Prostate gland (tissue), 2 donors: ENCODE data around the gene AMY2B. TPM values are rescaled to one million over a fixed set of nuclear protein-coding genes. Genes with fewer than 3 reads are reported as not detected.
"Not testable (repeated sequence)": the region's sequence is repeated elsewhere in the genome, so short reads cannot be mapped to it uniquely, and the experiment has no call there.

Source experiments
- DNase-seq: peaks from one replicate; pipeline ENCODE4 v3.0.0-alpha.2; 2019; ENCODE audit warnings: low spot score
- H3K27ac ChIP-seq, 2 donors: fragments of 200-600 bp; sonication (generic); 2 replicates each; pipeline ENCODE4 v1.5.1; 2017 to 2019
- H3K27me3 ChIP-seq: fragments of 200-600 bp; sonication (generic); replicated peaks from 2 replicates; pipeline ENCODE4 v1.5.1; 2019; ENCODE audit not compliant: insufficient read depth
- H3K36me3 ChIP-seq, 2 donors: fragments of 200-600 bp; sonication (generic); 1 replicate in 1 of 2; 2 replicates in 1 of 2; pipeline versions ENCODE4 v1.5.1 to v1.8.1; 2017 to 2019
- H3K4me1 ChIP-seq: fragments of 200-600 bp; sonication (generic); replicated peaks from 2 replicates; pipeline ENCODE4 v1.5.1; 2019
- H3K4me3 ChIP-seq, 2 donors: fragments of 200-600 bp; sonication (generic); 2 replicates each; pipeline ENCODE4 v1.5.1; 2017 to 2019
- H3K9me3 ChIP-seq: fragments of 200-600 bp; sonication (generic); 2 replicates; pipeline ENCODE4 v1.5.1; 2017
- POLR2A ChIP-seq: fragments of 450-650 bp; IDR thresholded peaks from one replicate; pipeline ENCODE4 v1.6.1; 2016; ENCODE audit warnings: antibody characterized with exemption, mild to moderate bottlenecking
- POLR2AphosphoS5 ChIP-seq: sonication (generic); formaldehyde crosslinking; IDR thresholded peaks from one replicate; pipeline ENCODE4 v1.6.1; 2017; ENCODE audit warnings: antibody characterized with exemption
- WGBS: methylation state at CpG from one replicate; pipeline ENCODE4 v1.1.5; 2018; 5-methylcytosine and 5-hydroxymethylcytosine counted together
- intact Hi-C: fragments of 100-400 bp; cut with DNase I; formaldehyde crosslinking; loops from one replicate; pipeline ENCODE4 v1.14.2; 2022
- total RNA-seq, 2 donors: library from RNA; depleted of rRNA; stranded (reverse); fragments of >200 nt; gene quantifications; one replicate each; pipeline ENCODE4 v1.1.0, GENCODE V29; 2016
- TF ChIP-seq, protein P1 (sequence below), 4 experiments: fragments of 200-600 bp in 2 of 4; fragments of 450-650 bp in 2 of 4; sonication (generic) in 2 of 4; IDR thresholded peaks; 1 replicate in 3 of 4; 2 replicates in 1 of 4; pipeline ENCODE4 v1.5.1; 2016 to 2019; ENCODE audit warnings: antibody characterized with exemption in 4 of 4, mild to moderate bottlenecking in 2 of 4, moderate library complexity in 2 of 4

AMY2B gene
- total RNA-seq, 2 donors from 2014 or later: 14.8 to 18.1 TPM

DNA sequence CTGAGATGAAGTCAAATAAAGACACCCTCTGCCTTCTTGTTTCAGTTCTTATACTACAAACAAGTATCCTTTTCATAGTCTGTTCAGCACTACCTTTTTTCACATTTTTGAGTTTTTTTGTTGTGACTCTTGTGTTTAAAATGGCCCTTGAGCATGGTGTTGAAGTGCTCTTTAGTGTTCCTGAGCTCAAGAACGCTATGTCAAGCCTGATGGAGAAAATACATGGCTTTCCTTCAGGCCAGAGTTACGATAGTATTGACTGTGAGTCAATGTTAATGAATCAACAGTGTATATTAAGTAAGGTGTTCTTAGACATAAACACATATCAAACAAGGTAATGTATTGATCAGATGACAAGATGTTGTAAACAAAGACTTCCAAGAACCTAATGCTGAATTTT lies 33.2 kb upstream of the AMY2B start:
- no peak overlapping the region for H3K4me3 ChIP-seq
- intact Hi-C loops: no loop called here
- DNase-seq: no peak
- WGBS: 98% methylated on average over 2 of the region's 2 CpGs
- H3K27ac ChIP-seq: no peak overlapping the region
- H3K36me3 ChIP-seq: peaks cover 0 to 4% of the 10 kb centered on the region in 2 donors
- no peaks in the 10 kb centered on the region for H3K27me3 ChIP-seq
- H3K4me1 ChIP-seq: no peaks in the 10 kb centered on the region
- no peaks in the 10 kb centered on the region for H3K9me3 ChIP-seq
- TF ChIP-seq, protein P1, sequence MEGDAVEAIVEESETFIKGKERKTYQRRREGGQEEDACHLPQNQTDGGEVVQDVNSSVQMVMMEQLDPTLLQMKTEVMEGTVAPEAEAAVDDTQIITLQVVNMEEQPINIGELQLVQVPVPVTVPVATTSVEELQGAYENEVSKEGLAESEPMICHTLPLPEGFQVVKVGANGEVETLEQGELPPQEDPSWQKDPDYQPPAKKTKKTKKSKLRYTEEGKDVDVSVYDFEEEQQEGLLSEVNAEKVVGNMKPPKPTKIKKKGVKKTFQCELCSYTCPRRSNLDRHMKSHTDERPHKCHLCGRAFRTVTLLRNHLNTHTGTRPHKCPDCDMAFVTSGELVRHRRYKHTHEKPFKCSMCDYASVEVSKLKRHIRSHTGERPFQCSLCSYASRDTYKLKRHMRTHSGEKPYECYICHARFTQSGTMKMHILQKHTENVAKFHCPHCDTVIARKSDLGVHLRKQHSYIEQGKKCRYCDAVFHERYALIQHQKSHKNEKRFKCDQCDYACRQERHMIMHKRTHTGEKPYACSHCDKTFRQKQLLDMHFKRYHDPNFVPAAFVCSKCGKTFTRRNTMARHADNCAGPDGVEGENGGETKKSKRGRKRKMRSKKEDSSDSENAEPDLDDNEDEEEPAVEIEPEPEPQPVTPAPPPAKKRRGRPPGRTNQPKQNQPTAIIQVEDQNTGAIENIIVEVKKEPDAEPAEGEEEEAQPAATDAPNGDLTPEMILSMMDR (IDR thresholded peaks at IDR 0.05): no peak
- TF ChIP-seq POLR2A (no peak), POLR2AphosphoS5 (no peak)

- 90% methylated on average over 3 of the region's 3 CpGs for WGBS
These were observed 30.0 kb upstream of the AMY2B start for GRCh38 chr1:103541431-103541830.

DNA sequence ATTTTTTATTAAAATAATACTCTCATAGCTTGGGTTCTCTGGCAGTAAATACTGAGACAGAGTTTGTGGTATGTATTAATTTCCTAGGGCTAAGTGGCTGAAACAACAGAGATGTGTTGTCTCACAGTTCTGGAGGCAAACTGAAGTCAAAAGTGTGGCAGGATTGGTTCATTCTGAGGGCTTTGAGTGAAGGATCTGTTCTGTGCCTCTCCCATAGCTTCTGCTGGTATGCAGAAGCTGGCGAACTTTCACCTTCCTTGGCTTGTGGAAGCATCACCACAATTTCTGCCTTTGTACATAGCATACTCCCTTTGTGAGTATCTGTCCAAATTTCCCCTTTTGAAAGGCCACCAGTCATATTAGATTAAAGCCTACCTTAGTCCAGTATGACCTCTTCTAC lies 24.9 kb upstream of the AMY2B start:
- 100% methylated on average over 1 of the region's 1 CpG for WGBS
- intact Hi-C loops: no loop called here
- no peaks in the 10 kb centered on the region for H3K9me3 ChIP-seq
- no peak overlapping the region for H3K4me3 ChIP-seq
- TF ChIP-seq POLR2AphosphoS5 (no peak), POLR2A (no peak)
- TF ChIP-seq, protein P1 (IDR thresholded peaks at IDR 0.05): no peak
- no peaks in the 10 kb centered on the region for H3K4me1 ChIP-seq
- DNase-seq: no peak
- H3K27ac ChIP-seq: no peak overlapping the region
- H3K27me3 ChIP-seq: no peaks in the 10 kb centered on the region
- peaks cover 0 to 3% of the 10 kb centered on the region in 2 donors for H3K36me3 ChIP-seq

More at GRCh38 chr1:103541431-103541830, 30.0 kb upstream of the AMY2B start:
- Histone ChIP-seq H3K4me3 (no peak overlapping the region), H3K9me3 (no peaks in the 10 kb centered on the region), H3K36me3 (peaks cover 0 to 7% of the 10 kb centered on the region in 2 donors), H3K27ac (no peak overlapping the region), H3K4me1 (no peaks in the 10 kb centered on the region), H3K27me3 (no peaks in the 10 kb centered on the region)
- intact Hi-C loops: no loop called here
- no peak for TF ChIP-seq POLR2AphosphoS5
- TF ChIP-seq, protein P1 (IDR thresholded peaks at IDR 0.05): no peak
- no peak for DNase-seq

DNA sequence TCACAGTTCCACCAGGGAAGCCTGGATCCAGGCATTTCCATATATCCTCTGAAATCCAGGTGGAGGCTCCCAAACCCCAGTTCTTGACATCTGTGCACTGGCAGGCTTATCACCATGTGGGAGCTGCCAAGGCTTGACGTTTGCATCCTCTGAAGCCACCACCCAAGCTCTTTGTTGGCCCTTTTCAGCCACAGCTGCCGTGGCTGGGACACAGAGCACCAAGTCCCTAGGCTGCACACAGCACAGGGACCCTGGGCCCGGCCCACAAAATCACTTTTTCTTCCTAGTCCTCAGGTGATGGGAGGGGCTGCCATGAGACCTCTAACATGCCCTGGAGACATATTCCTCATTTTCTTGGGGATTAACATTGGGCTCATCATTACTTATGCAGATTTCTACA lies 23.5 kb upstream of the AMY2B start:
- Histone ChIP-seq H3K36me3 (peaks cover 0 to 3% of the 10 kb centered on the region in 2 donors), H3K27ac (no peak overlapping the region)
- TF ChIP-seq POLR2A: no peak
- TF ChIP-seq, protein P1 (IDR thresholded peaks at IDR 0.05): no peak

GRCh38 chr1:103560427-103560826 lies 11.0 kb upstream of the AMY2B start:
- no peak overlapping the region for H3K4me3 ChIP-seq
- no peak overlapping the region for H3K27ac ChIP-seq
- intact Hi-C loops: no loop called here
- DNase-seq: no peak
- no peak for TF ChIP-seq POLR2AphosphoS5
- TF ChIP-seq, protein P1 (IDR thresholded peaks at IDR 0.05): no peak
- TF ChIP-seq POLR2A: no peak
- no peaks in the 10 kb centered on the region for H3K4me1 ChIP-seq
- no peaks in the 10 kb centered on the region for H3K36me3 ChIP-seq
- no peaks in the 10 kb centered on the region for H3K27me3 ChIP-seq
- no peaks in the 10 kb centered on the region for H3K9me3 ChIP-seq

More for the DNA sequence above, 23.5 kb upstream of the AMY2B start:
- intact Hi-C loops: no loop called here
- no peaks in the 10 kb centered on the region for H3K9me3 ChIP-seq
- WGBS: 98% methylated on average over 3 of the region's 3 CpGs
- no peak overlapping the region for H3K4me3 ChIP-seq
- no peaks in the 10 kb centered on the region for H3K4me1 ChIP-seq
- no peaks in the 10 kb centered on the region for H3K27me3 ChIP-seq
- DNase-seq: no peak

GRCh38 chr1:103561124-103561523 lies 10.3 kb upstream of the AMY2B start:
- H3K36me3 ChIP-seq, H3K4me1 ChIP-seq, H3K27ac ChIP-seq, intact Hi-C loops, H3K9me3 ChIP-seq, H3K4me3 ChIP-seq, DNase-seq, H3K27me3 ChIP-seq: not testable (repeated sequence)
- 76% methylated on average over 3 of the region's 3 CpGs for WGBS
